T-helper 1 cell treated with Interleukin-12 subunit alpha and Interleukin-12 subunit beta and Interleukin-4 antibody, amounts not matched to agents 30 ng/mL and 1 ng/mL, for 36 hours (primary cell): Measurements from ENCODE around the gene ORAI3. TPM values are rescaled to one million over a fixed set of nuclear protein-coding genes. Genes with fewer than 3 reads are reported as not detected.

ENCODE experiments used
- intact Hi-C: fragments of 100-400 bp; cut with micrococcal nuclease; formaldehyde crosslinking; loops from one replicate; pipeline ENCODE4 v1.15.1; 2024
- total RNA-seq: library from RNA; stranded (reverse); gene quantifications from 2 replicates; pipeline ENCODE4 v1.2.3, GENCODE V29; 2022

ORAI3 gene
- total RNA-seq, 1 donor from 2014 or later = 22.3 TPM

DNA sequence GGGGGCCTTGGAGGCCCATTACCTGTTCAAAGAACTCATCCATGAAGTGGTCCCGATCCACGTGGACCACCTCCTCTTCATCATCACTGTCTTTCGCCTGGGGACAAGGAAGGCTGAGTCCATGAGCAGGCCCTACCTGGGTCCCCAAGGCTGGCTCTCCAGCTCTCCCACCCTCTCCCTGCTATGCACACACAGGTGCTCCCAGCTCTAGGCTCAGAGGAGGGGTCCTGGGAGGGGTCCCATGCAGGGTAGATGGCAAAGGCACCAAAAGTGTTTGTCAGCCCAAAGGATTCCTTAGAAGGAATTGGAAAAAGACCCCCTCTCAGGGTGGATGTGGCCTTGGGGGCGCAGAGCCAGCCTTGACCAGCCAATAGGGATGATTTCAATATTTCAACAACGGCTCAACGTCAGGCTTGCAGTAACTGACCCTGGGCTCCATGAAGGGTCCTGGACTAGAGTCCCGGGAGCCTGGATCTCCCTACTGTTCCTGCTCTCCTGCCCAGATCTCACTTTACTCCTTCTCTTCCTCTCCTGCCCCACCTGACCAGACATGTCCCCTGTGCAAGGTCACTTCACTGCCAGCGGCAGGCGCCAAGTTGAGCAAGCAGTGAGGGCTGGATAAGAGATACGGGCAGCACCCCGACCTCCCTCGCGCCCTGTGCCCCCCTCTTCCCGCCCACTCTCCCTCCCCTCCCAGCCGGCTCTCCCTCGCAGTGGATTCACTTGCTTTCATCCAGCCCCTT lies 52.8 kb downstream of the ORAI3 start:
- intact Hi-C loops = no loop called here

- intact Hi-C loops = no loop called here
Observed at GRCh38 chr16:31002250-31002700, 53.4 kb downstream of the ORAI3 start.

DNA sequence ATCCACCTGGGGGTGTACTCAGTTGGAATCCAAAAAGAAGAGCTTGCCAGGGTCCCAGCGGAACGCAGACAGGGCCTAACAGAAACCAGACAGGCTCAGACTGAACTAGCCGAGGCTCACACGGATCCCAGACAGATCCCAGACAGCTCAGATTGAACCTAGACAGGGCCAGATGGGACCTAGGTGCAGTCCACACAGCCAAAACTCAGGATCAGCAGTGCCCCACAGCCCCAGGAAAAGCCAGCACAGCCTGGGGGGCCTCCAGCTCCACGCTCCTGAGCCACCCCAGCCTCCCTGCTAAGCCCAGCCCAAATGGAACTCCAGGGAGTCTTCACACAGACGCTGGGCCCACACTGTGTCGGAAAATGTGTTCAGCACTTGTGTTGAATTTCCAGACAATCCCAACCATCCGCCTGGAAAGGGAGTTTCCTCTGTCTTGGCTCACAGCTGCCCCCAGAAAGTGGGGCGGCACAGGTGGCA lies 54.0 kb downstream of the ORAI3 start:
- intact Hi-C loops = no loop called here

DNA sequence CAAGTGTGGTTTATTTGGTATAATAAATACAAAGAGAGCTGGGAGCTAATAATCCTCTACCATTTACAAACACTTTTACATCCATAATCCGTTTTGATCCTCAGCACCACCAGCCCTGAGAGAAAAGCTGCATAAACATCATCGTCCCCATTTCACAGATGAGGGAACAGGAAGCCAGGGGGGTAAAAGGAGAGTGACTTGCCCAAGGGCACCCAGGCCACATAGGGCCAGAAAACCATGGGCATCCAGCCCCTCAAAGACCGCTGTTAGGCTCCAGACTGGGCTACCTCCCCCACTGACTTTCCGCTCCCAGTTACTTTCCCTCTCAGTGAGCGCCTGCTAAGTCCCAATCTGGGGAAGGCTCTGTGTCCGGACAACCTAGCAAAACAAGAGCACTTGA lies 54.9 kb downstream of the ORAI3 start:
- intact Hi-C loops = no loop called here

Other genes starting within 250 kb of the ORAI3 start
- gene SRCAP, start 249.9 kb upstream of the ORAI3 start, total RNA-seq = 93.9 and 99.5 TPM in 2 replicates
- 44.6 and 47.4 TPM in 2 replicates for gene PHKG2, start 200.6 kb upstream of the ORAI3 start, total RNA-seq
- gene CFAP119, start 187.0 kb upstream of the ORAI3 start, total RNA-seq = 1.6 TPM in 2 replicates
- 97.2 and 102 TPM in 2 replicates for gene RNF40, start 186.7 kb upstream of the ORAI3 start, total RNA-seq
- 1.9 and 2.1 TPM in 2 replicates for gene ZNF629, start 161.9 kb upstream of the ORAI3 start, total RNA-seq
- 26.3 and 26.7 TPM in 2 replicates for gene BCL7C, start 55.0 kb upstream of the ORAI3 start, total RNA-seq
- 0.12 and 0.39 TPM in 2 replicates for gene CTF1, start 52.5 kb upstream of the ORAI3 start, total RNA-seq
- 24.8 and 28.5 TPM in 2 replicates for gene FBXL19, start 25.5 kb upstream of the ORAI3 start, total RNA-seq
- 25.9 and 27.8 TPM in 2 replicates for gene SETD1A, start 8.7 kb downstream of the ORAI3 start, total RNA-seq
- 9.0 and 10.6 TPM in 2 replicates for gene HSD3B7, start 36.1 kb downstream of the ORAI3 start, total RNA-seq
- 1.5 and 1.6 TPM in 2 replicates for gene STX1B, start 61.6 kb downstream of the ORAI3 start, total RNA-seq
- 93.7 and 102 TPM in 2 replicates for gene STX4, start 84.5 kb downstream of the ORAI3 start, total RNA-seq
- 14.5 and 15.5 TPM in 2 replicates for gene ZNF668, start 125.2 kb downstream of the ORAI3 start, total RNA-seq
- gene ZNF646, start 125.4 kb downstream of the ORAI3 start, total RNA-seq = 31.3 and 33.0 TPM in 2 replicates
- 4.1 and 5.5 TPM in 2 replicates for gene PRSS53, start 139.9 kb downstream of the ORAI3 start, total RNA-seq
- gene VKORC1, start 145.7 kb downstream of the ORAI3 start, total RNA-seq = 61.1 and 63.1 TPM in 2 replicates
- 24.6 and 25.4 TPM in 2 replicates for gene BCKDK, start 159.3 kb downstream of the ORAI3 start, total RNA-seq
- gene KAT8, start 168.6 kb downstream of the ORAI3 start, total RNA-seq = 53.5 and 55.4 TPM in 2 replicates
- not detected in 2 replicates for gene PRSS8, start 186.7 kb downstream of the ORAI3 start, total RNA-seq
- gene PRSS36, start 201.0 kb downstream of the ORAI3 start, total RNA-seq = 1.1 and 2.1 TPM in 2 replicates
- gene FUS, start 231.1 kb downstream of the ORAI3 start, total RNA-seq = 718 and 732 TPM in 2 replicates